Smooth muscle cell (in vitro differentiated cells): Measurements from ENCODE around the gene MTUS2. TPM values are rescaled to one million over a fixed set of nuclear protein-coding genes. Genes with fewer than 3 reads are reported as not detected.

Experiments used
- DNase-seq: peaks from one replicate; lab custom pipeline; 2025; ENCODE audit not compliant: unreplicated experiment; lab: John Stamatoyannopoulos, UW
- H2AFZ ChIP-seq: fragments of 200-600 bp; sonication (generic); 2 replicates; pipeline ENCODE4 v1.6.0; 2016; ENCODE audit warnings: antibody characterized with exemption, low read depth, mild to moderate bottlenecking
- H3F3A ChIP-seq: fragments of 200-600 bp; sonication (generic); 2 replicates; pipeline ENCODE4 v1.6.0; 2017; ENCODE audit warnings: antibody characterized with exemption, low read depth
- H3K27ac ChIP-seq: fragments of 200-600 bp; sonication (generic); 2 replicates; pipeline ENCODE4 v1.5.1; 2016; ENCODE audit warnings: low read depth, mild to moderate bottlenecking
- H3K27me3 ChIP-seq: fragments of 200-600 bp; sonication (generic); 2 replicates; pipeline ENCODE4 v1.6.1; 2016; ENCODE audit warnings: low read depth, mild to moderate bottlenecking
- H3K36me3 ChIP-seq: fragments of 200-600 bp; sonication (generic); 2 replicates; pipeline ENCODE4 v1.5.1; 2016; ENCODE audit warnings: low read depth
- H3K4me1 ChIP-seq: fragments of 200-600 bp; sonication (generic); 2 replicates; pipeline ENCODE4 v1.5.1; 2016; ENCODE audit warnings: low read depth
- H3K4me2 ChIP-seq: fragments of 200-600 bp; sonication (generic); 2 replicates; pipeline ENCODE4 v1.6.0; 2016; ENCODE audit warnings: mild to moderate bottlenecking
- H3K4me3 ChIP-seq: fragments of 200-600 bp; sonication (generic); 2 replicates; pipeline ENCODE4 v1.5.1; 2016; ENCODE audit warnings: mild to moderate bottlenecking
- H3K79me2 ChIP-seq: fragments of 200-600 bp; sonication (generic); 2 replicates; pipeline ENCODE4 v1.6.0; 2016; ENCODE audit warnings: low read depth, mild to moderate bottlenecking
- H3K9ac ChIP-seq: fragments of 200-600 bp; sonication (generic); 2 replicates; pipeline ENCODE4 v1.6.0; 2016; ENCODE audit warnings: low read depth
- H3K9me3 ChIP-seq: fragments of 200-600 bp; sonication (generic); replicated peaks from 2 replicates; pipeline ENCODE4 v1.5.1; 2016; ENCODE audit warnings: low read depth
- H4K20me1 ChIP-seq: fragments of 200-600 bp; sonication (generic); 2 replicates; pipeline ENCODE4 v1.6.0; 2016; ENCODE audit warnings: low read depth
- CTCF ChIP-seq: fragments of 200-600 bp; sonication (generic); IDR thresholded peaks from 2 replicates; pipeline ENCODE4 v1.5.1; 2017; ENCODE audit warnings: borderline replicate concordance, mild to moderate bottlenecking, antibody characterized with exemption; ENCODE audit not compliant: insufficient read depth, poor library complexity, severe bottlenecking
- WGBS: methylation state at CpG from one replicate; pipeline ENCODE4 v1.1.7; 2016; ENCODE audit warnings: low lambda C conversion rate; 5-methylcytosine and 5-hydroxymethylcytosine counted together
- polyA plus RNA-seq: library from polyadenylated mRNA; unstranded; fragments of >200 nt; fragmentation: Nextera tagmentation; extraction: Ambion mirVana; gene quantifications from 2 replicates; pipeline ENCODE4 v1.2.1, GENCODE V29; 2016
- total RNA-seq: library from RNA; depleted of rRNA; stranded (reverse); fragments of >200 nt; gene quantifications from 2 replicates; pipeline ENCODE4 v1.2.3, GENCODE V29; 2014

Gene MTUS2
- total and polyA plus RNA-seq, 2 experiments from 2014 or later, result 0.06 to 0.63 TPM

- Histone ChIP-seq H3K9me3 (no peaks in the 10 kb centered on the region), H3K79me2 (no peaks in the 10 kb centered on the region)
- 93% methylated on average over 5 of the region's 5 CpGs for WGBS
Measured at GRCh38 chr13:29021717-29022116, 201.6 kb downstream of the MTUS2 start.

GRCh38 chr13:29022410-29022809 lies 202.3 kb downstream of the MTUS2 start:
- Histone ChIP-seq H2AFZ (no peak overlapping the region), H3K4me3 (no peak overlapping the region), H3K4me2 (no peak overlapping the region), H3K9me3 (no peaks in the 10 kb centered on the region), H3K79me2 (no peaks in the 10 kb centered on the region), H3K36me3 (no peaks in the 10 kb centered on the region), H3K4me1 (no peaks in the 10 kb centered on the region), H3F3A (no peaks in the 10 kb centered on the region), H3K27me3 (no peaks in the 10 kb centered on the region), H4K20me1 (no peaks in the 10 kb centered on the region), H3K27ac (no peak overlapping the region), H3K9ac (no peak overlapping the region)
- DNase-seq, result no peak
- TF ChIP-seq CTCF, result no peak
- 84% methylated on average over 4 of the region's 4 CpGs for WGBS

More at GRCh38 chr13:29021717-29022116, 201.6 kb downstream of the MTUS2 start:
- Histone ChIP-seq H3F3A (no peaks in the 10 kb centered on the region), H3K36me3 (no peaks in the 10 kb centered on the region), H3K4me3 (no peak overlapping the region), H3K27me3 (no peaks in the 10 kb centered on the region), H3K9ac (no peak overlapping the region), H3K27ac (no peak overlapping the region), H3K4me1 (no peaks in the 10 kb centered on the region), H2AFZ (no peak overlapping the region), H3K4me2 (no peak overlapping the region), H4K20me1 (no peaks in the 10 kb centered on the region)
- TF ChIP-seq CTCF, result no peak
- no peak for DNase-seq

GRCh38 chr13:29022968-29023367 lies 202.8 kb downstream of the MTUS2 start:
- H3F3A ChIP-seq, result no peaks in the 10 kb centered on the region
- H3K4me2 ChIP-seq, result no peak overlapping the region
- H3K4me1 ChIP-seq, result no peaks in the 10 kb centered on the region
- no peak overlapping the region for H2AFZ ChIP-seq
- no peak overlapping the region for H3K9ac ChIP-seq
- no peaks in the 10 kb centered on the region for H3K36me3 ChIP-seq
- no peaks in the 10 kb centered on the region for H3K9me3 ChIP-seq
- H3K27ac ChIP-seq, result no peak overlapping the region
- H3K4me3 ChIP-seq, result no peak overlapping the region
- H3K79me2 ChIP-seq, result no peaks in the 10 kb centered on the region
- no peak for DNase-seq
- no peaks in the 10 kb centered on the region for H4K20me1 ChIP-seq
- TF ChIP-seq CTCF, result no peak
- no peaks in the 10 kb centered on the region for H3K27me3 ChIP-seq
- 91% methylated on average over 3 of the region's 3 CpGs for WGBS

GRCh38 chr13:29024783-29025182 lies 204.6 kb downstream of the MTUS2 start:
- Histone ChIP-seq H2AFZ (no peak overlapping the region), H4K20me1 (no peaks in the 10 kb centered on the region), H3K9me3 (no peaks in the 10 kb centered on the region), H3K27ac (no peak overlapping the region), H3K4me1 (no peaks in the 10 kb centered on the region), H3K36me3 (no peaks in the 10 kb centered on the region), H3K4me3 (no peak overlapping the region), H3K79me2 (no peaks in the 10 kb centered on the region), H3K4me2 (no peak overlapping the region), H3K9ac (no peak overlapping the region), H3F3A (no peaks in the 10 kb centered on the region), H3K27me3 (no peaks in the 10 kb centered on the region)
- 85% methylated on average over 8 of the region's 8 CpGs for WGBS
- no peak for DNase-seq
- TF ChIP-seq CTCF, result no peak
